NB4 (cell line): ENCODE data around the gene TACR1.

Experiments
- DNase-seq: peaks from one replicate; pipeline ENCODE4 v3.0.0; 2010; ENCODE audit warnings: low read depth
- H3K4me3 ChIP-seq: one replicate; pipeline ENCODE4 v1.5.1; 2011; ENCODE audit warnings: mild to moderate bottlenecking, low read depth, low read length, moderate library complexity
- MYC ChIP-seq: IDR thresholded peaks from 2 replicates; pipeline ENCODE4 v1.6.1; 2011; ENCODE audit warnings: low read depth, low read length
- POLR2A ChIP-seq: IDR thresholded peaks from 2 replicates; pipeline ENCODE4 v1.6.1; 2011; ENCODE audit warnings: mild to moderate bottlenecking; ENCODE audit not compliant: insufficient read length; ENCODE audit errors: extremely low read depth
- TF ChIP-seq, protein P1 (sequence below): IDR thresholded peaks from 2 replicates; pipeline ENCODE4 v1.6.1; 2011; ENCODE audit warnings: low read depth, low read length
- TF ChIP-seq, protein P2 (sequence below): IDR thresholded peaks from one replicate; pipeline ENCODE4 v1.5.1; 2012; ENCODE audit warnings: low read depth, low read length

Gene TACR1

DNA sequence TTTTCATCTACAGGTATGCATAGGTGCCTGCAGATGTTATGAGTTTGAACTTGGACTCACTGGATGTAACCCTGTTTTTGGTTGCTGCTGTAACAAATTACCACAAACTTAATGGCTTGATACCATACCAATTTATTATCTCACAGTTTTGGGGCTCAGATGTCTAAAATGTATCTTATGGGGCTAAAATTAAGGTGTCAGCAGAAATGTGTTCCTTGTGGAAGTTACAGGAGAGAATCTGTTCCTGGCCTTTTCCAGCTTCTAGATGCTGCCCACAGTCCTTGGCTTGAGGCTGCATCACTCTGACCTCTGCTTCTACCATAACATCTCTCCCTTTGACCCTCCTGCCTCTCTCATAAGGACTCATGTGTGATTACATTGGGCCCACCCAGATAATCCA lies 193.3 kb downstream of the TACR1 start:
- no peak overlapping the region for H3K4me3 ChIP-seq
- TF ChIP-seq MYC (no peak), POLR2A (no peak)
- TF ChIP-seq, protein P1, sequence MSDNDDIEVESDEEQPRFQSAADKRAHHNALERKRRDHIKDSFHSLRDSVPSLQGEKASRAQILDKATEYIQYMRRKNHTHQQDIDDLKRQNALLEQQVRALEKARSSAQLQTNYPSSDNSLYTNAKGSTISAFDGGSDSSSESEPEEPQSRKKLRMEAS = no peak
- TF ChIP-seq, protein P2, sequence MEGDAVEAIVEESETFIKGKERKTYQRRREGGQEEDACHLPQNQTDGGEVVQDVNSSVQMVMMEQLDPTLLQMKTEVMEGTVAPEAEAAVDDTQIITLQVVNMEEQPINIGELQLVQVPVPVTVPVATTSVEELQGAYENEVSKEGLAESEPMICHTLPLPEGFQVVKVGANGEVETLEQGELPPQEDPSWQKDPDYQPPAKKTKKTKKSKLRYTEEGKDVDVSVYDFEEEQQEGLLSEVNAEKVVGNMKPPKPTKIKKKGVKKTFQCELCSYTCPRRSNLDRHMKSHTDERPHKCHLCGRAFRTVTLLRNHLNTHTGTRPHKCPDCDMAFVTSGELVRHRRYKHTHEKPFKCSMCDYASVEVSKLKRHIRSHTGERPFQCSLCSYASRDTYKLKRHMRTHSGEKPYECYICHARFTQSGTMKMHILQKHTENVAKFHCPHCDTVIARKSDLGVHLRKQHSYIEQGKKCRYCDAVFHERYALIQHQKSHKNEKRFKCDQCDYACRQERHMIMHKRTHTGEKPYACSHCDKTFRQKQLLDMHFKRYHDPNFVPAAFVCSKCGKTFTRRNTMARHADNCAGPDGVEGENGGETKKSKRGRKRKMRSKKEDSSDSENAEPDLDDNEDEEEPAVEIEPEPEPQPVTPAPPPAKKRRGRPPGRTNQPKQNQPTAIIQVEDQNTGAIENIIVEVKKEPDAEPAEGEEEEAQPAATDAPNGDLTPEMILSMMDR = no peak
- no peak for DNase-seq

DNA sequence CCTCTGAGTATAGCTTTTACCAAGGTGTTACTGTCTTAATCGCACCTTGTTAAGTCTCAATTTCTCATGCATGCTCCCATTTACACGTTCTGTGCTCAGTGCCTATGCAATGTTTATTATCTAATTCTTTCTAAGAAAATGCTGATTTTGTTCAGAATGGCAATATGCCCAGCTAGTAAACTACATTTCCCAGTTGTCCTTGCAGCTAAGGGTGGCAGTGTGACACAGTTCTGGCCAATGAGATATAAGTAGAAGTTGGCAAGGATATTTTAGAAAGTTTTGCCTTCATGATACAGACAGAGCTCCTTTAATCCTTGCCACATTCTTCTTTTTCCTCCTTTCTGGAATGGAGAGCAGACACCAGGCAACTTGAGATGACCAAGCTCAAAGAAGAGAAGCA lies 195.5 kb downstream of the TACR1 start:
- no peak for TF ChIP-seq MYC
- DNase-seq = no peak
- no peak overlapping the region for H3K4me3 ChIP-seq

DNA sequence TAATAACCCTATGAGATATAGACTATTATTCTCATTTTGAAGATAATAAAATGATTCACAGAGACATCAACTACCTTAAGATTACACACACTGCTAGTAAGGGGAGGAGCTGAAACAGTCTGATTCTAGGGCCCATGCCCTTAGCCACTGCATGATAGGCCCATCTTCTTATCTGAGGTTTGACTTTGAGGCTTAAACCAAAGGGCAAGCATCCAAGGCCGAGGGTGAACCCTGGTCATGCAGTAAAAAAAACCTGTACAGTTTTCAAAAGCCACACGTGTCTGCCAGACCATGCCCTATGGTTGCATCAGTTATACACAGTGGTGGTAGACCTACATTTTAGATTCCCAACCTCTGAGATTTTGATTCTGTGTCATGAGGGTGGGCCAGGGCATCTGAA lies 196.0 kb downstream of the TACR1 start:
- TF ChIP-seq POLR2A = no peak
- DNase-seq = no peak
- no peak overlapping the region for H3K4me3 ChIP-seq

DNA sequence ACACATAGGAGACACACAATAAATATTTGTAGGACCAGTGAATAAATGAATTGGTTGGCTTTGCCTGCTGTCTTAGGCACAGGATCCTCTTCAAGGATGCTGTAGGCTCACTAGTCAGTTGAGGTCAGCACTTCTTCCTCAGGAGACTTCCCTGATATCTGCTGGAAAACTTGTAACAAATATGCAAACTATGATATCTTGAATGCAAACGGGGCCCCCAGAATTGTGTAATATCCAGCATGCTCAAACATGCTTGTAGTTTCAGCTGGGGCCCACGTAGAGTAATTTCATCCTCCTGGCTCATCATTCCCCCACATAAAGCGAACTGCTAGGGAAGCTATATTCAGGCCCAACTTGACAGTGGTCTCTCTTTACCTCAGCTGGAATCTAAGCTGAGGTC lies 197.3 kb downstream of the TACR1 start:
- DNase-seq = peak; percentile 12
- TF ChIP-seq, protein P2 = no peak
- TF ChIP-seq POLR2A (no peak), MYC (no peak)
- TF ChIP-seq, protein P1 = no peak

DNA sequence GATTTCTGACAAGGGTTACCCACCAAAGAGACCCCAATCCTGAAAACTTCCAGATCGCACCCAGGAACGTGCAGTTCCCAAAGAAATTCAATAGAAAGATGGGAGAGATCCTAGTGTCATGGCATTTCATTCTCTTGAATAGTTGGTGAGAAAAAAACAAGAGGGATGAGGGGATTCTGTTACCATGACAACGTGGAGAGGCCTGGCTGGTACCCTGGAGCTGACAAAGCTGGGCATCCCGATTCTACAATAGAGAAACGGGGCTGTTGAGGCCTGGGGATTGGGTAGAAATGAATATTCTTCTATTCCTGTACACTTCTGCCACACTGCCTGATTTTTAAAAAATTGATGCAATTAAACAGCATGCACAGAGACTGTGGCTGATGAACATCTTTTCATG lies 199.9 kb downstream of the TACR1 start:
- DNase-seq = no peak
- TF ChIP-seq POLR2A (no peak), MYC (no peak)
- TF ChIP-seq, protein P2 = no peak
- TF ChIP-seq, protein P1 = no peak

More for the DNA sequence above, 197.3 kb downstream of the TACR1 start:
- no peak overlapping the region for H3K4me3 ChIP-seq

More for the DNA sequence above, 199.9 kb downstream of the TACR1 start:
- H3K4me3 ChIP-seq = no peak overlapping the region
